ENCODE measurements around the gene RSPO4. TPM values are rescaled to one million over a fixed set of nuclear protein-coding genes. Genes with fewer than 3 reads are reported as not detected.

The RSPO4 gene
- total RNA-seq, 2 donors from 2014 or later = 1.8 TPM; not detected in 1

GRCh38 chr20:939606-940005 lies 62.5 kb downstream of the RSPO4 start:
- no peaks in the 10 kb centered on the region for H3K27me3 ChIP-seq (replicated peaks; ENCODE audit: insufficient read depth)
- H3K27ac ChIP-seq = no peak overlapping the region
- no peak overlapping the region for H3K4me3 ChIP-seq
- DNase-seq (ENCODE audit: low spot score) = no peak
- intact Hi-C loops (cut with DNase I) = no loop called here
- no peaks in the 10 kb centered on the region for H3K4me1 ChIP-seq (replicated peaks)
- 87% methylated on average over 5 of the region's 5 CpGs for WGBS
- H3K36me3 ChIP-seq = no peaks in the 10 kb centered on the region
- TF ChIP-seq CTCF (IDR thresholded peaks at IDR 0.05) (no peak), POLR2AphosphoS5 (IDR thresholded peaks at IDR 0.05) (no peak), POLR2A (IDR thresholded peaks at IDR 0.05) (no peak)
- H3K9me3 ChIP-seq = no peaks in the 10 kb centered on the region

- no peak for DNase-seq (ENCODE audit: low spot score)
- intact Hi-C loops (cut with DNase I) = no loop called here
- TF ChIP-seq POLR2A (IDR thresholded peaks at IDR 0.05) (no peak), CTCF (IDR thresholded peaks at IDR 0.05) (no peak), POLR2AphosphoS5 (IDR thresholded peaks at IDR 0.05) (no peak)
- no peaks in the 10 kb centered on the region for H3K4me1 ChIP-seq (replicated peaks)
- no peak overlapping the region for H3K4me3 ChIP-seq
- 54% methylated on average over 9 of the region's 9 CpGs for WGBS
- H3K27ac ChIP-seq = no peak overlapping the region
- H3K9me3 ChIP-seq = no peaks in the 10 kb centered on the region
- no peaks in the 10 kb centered on the region for H3K27me3 ChIP-seq (replicated peaks; ENCODE audit: insufficient read depth)
- H3K36me3 ChIP-seq = no peaks in the 10 kb centered on the region
These were observed 67.8 kb downstream of the RSPO4 start for GRCh38 chr20:934186-934840.

GRCh38 chr20:933029-933428 lies 69.1 kb downstream of the RSPO4 start:
- H3K4me3 ChIP-seq = no peak overlapping the region
- H3K36me3 ChIP-seq = no peaks in the 10 kb centered on the region
- H3K9me3 ChIP-seq = no peaks in the 10 kb centered on the region
- 61% methylated on average over 2 of the region's 2 CpGs for WGBS
- no peak overlapping the region for H3K27ac ChIP-seq
- no peaks in the 10 kb centered on the region for H3K4me1 ChIP-seq (replicated peaks)
- no peaks in the 10 kb centered on the region for H3K27me3 ChIP-seq (replicated peaks; ENCODE audit: insufficient read depth)
- TF ChIP-seq POLR2A (IDR thresholded peaks at IDR 0.05) (no peak), CTCF (IDR thresholded peaks at IDR 0.05) (no peak), POLR2AphosphoS5 (IDR thresholded peaks at IDR 0.05) (no peak)
- intact Hi-C loops (cut with DNase I) = no loop called here
- no peak for DNase-seq (ENCODE audit: low spot score)

GRCh38 chr20:931401-931800 lies 70.7 kb downstream of the RSPO4 start:
- DNase-seq (ENCODE audit: low spot score) = no peak
- intact Hi-C loops (cut with DNase I) = no loop called here
- no peaks in the 10 kb centered on the region for H3K9me3 ChIP-seq
- no peak overlapping the region for H3K27ac ChIP-seq
- WGBS = 38% methylated on average over 1 of the region's 1 CpG
- H3K4me1 ChIP-seq (replicated peaks) = no peaks in the 10 kb centered on the region
- no peaks in the 10 kb centered on the region for H3K36me3 ChIP-seq
- no peak overlapping the region for H3K4me3 ChIP-seq
- no peak for TF ChIP-seq POLR2A (IDR thresholded peaks at IDR 0.05)
- TF ChIP-seq POLR2AphosphoS5 (IDR thresholded peaks at IDR 0.05) = no peak
- no peak for TF ChIP-seq CTCF (IDR thresholded peaks at IDR 0.05)
- H3K27me3 ChIP-seq (replicated peaks; ENCODE audit: insufficient read depth) = no peaks in the 10 kb centered on the region

- WGBS = 72% methylated on average over 6 of the region's 6 CpGs
- no peak for DNase-seq (ENCODE audit: low spot score)
These were observed 75.4 kb downstream of the RSPO4 start for GRCh38 chr20:926670-927069.

More at GRCh38 chr20:926670-927069, 75.4 kb downstream of the RSPO4 start:
- no peaks in the 10 kb centered on the region for H3K27me3 ChIP-seq (replicated peaks; ENCODE audit: insufficient read depth)
- no peak overlapping the region for H3K4me3 ChIP-seq
- H3K27ac ChIP-seq = no peak overlapping the region
- no peaks in the 10 kb centered on the region for H3K36me3 ChIP-seq
- TF ChIP-seq POLR2AphosphoS5 (IDR thresholded peaks at IDR 0.05) (no peak), CTCF (IDR thresholded peaks at IDR 0.05) (no peak), POLR2A (IDR thresholded peaks at IDR 0.05) (no peak)
- H3K4me1 ChIP-seq (replicated peaks) = no peaks in the 10 kb centered on the region
- no peaks in the 10 kb centered on the region for H3K9me3 ChIP-seq
- intact Hi-C loops (cut with DNase I) = no loop called here
